Measurements from ENCODE around the gene NET1.

DNA sequence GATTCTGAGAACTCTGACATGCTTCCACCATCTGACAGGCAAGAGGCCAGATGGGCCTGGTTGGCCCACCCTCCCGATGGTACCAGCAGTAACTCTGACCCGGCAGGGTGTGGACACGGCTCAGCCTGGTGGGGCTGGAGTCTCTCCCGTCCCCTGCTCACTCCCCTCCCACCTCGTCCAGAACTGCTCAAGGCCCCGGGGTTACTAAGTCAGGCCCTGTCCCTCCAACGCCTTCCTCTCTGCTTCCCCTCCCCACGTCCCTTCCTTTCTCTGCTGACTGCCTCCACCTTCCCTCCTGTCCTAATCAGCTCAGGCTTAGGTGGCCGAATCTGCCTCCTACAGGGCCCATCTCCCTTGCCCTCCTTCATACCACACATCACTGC is 74.5 kb downstream of the NET1 start:
- TF ChIP-seq YY1 (IDR thresholded peaks at IDR 0.05; ENCODE audit: insufficient read depth, insufficient read length): no peak
- no peak for TF ChIP-seq SUZ12 (IDR thresholded peaks at IDR 0.05; ENCODE audit: extremely low read depth, insufficient read depth, insufficient read length)

Measured in NT2/D1 (cell line).